Measurements from ENCODE around the gene NUAK2.

The NUAK2 gene

DNA sequence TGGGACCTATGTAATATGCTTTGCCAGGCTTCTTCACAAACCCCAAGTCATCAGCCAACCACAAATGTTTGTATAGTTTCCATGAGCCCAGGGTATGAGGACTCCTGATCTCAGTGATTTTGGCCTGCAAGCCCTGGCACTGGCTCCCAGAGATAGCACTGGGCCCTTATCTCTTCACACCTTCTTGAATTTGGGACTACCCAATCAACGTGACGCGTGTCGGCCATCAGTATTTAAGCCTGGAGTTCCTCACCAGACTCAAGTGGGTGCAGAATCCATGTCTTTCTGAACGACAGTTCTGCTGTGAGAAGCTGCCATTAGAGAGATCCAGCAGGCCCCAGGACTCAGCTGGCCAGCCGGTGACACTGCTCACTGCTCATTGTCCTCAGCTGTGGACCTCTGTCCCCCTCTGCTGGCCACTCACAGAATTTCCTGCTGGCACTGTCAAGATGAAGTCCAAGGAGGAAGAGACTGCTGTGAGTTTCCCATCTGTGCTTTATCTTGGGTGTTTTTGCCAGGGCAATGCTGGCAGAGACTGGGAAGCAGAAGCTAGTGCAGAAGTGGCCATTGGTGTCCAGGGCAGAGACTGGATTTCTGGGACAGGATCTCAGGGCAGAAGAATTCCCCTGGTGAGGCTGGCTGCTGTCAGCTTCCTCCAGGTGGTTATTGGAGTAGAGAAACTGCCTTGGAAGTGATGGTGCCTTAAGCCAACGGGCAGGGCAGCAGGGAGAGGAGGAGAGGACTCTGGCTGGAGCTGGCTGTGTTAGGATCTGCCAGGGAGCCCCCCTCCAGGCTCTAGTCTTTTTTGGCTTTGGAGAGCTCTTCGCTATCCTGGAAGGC is 65.4 kb downstream of the NUAK2 start:
- H3K27me3 ChIP-seq (ENCODE audit: insufficient read depth, low read depth, severe bottlenecking): no peaks in the 10 kb centered on the region
- no peak overlapping the region for H3K4me3 ChIP-seq (ENCODE audit: low read depth, low read length)
- TF ChIP-seq, protein P1, sequence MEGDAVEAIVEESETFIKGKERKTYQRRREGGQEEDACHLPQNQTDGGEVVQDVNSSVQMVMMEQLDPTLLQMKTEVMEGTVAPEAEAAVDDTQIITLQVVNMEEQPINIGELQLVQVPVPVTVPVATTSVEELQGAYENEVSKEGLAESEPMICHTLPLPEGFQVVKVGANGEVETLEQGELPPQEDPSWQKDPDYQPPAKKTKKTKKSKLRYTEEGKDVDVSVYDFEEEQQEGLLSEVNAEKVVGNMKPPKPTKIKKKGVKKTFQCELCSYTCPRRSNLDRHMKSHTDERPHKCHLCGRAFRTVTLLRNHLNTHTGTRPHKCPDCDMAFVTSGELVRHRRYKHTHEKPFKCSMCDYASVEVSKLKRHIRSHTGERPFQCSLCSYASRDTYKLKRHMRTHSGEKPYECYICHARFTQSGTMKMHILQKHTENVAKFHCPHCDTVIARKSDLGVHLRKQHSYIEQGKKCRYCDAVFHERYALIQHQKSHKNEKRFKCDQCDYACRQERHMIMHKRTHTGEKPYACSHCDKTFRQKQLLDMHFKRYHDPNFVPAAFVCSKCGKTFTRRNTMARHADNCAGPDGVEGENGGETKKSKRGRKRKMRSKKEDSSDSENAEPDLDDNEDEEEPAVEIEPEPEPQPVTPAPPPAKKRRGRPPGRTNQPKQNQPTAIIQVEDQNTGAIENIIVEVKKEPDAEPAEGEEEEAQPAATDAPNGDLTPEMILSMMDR (IDR thresholded peaks at IDR 0.05; ENCODE audit: low read depth, low read length): peak; percentile 100
- H3K9me3 ChIP-seq (ENCODE audit: severe bottlenecking): no peaks in the 10 kb centered on the region
- DNase-seq: peak; percentile 99
- peak overlapping the region; percentile 77 for H3K27ac ChIP-seq
- H3K36me3 ChIP-seq: peaks cover 9% of the 10 kb centered on the region
